SJSA1 (cell line): ENCODE data around the gene ZFYVE28. TPM values are rescaled to one million over a fixed set of nuclear protein-coding genes. Genes with fewer than 3 reads are reported as not detected.
"Not testable (repeated sequence)": the region's sequence is repeated elsewhere in the genome, so short reads cannot be mapped to it uniquely, and the experiment has no call there.

ENCODE experiments used
- DNase-seq, 2 experiments: peaks; one replicate each; pipeline ENCODE4 v3.0.0-alpha.2; 2015 to 2020; ENCODE audit warnings: low spot score in 2 of 2, low read depth in 1 of 2
- H3K27ac ChIP-seq: fragments of 250-450 bp; sonication (Bioruptor Pico); 2 replicates; pipeline ENCODE4 v1.5.1; 2020; ENCODE audit warnings: mild to moderate bottlenecking, moderate library complexity
- H3K27me3 ChIP-seq: fragments of 250-450 bp; sonication (Bioruptor Pico); replicated peaks from 2 replicates; pipeline ENCODE4 v1.5.1; 2020; ENCODE audit warnings: mild to moderate bottlenecking, moderate library complexity
- H3K36me3 ChIP-seq: fragments of 250-450 bp; sonication (Bioruptor Pico); 2 replicates; pipeline ENCODE4 v1.5.1; 2020; ENCODE audit warnings: mild to moderate bottlenecking
- H3K4me1 ChIP-seq: fragments of 250-450 bp; sonication (Bioruptor Pico); replicated peaks from 2 replicates; pipeline ENCODE4 v1.6.1; 2021; ENCODE audit warnings: mild to moderate bottlenecking
- H3K4me3 ChIP-seq: fragments of 250-450 bp; sonication (Bioruptor Pico); 2 replicates; pipeline ENCODE4 v1.5.1; 2020; ENCODE audit warnings: mild to moderate bottlenecking
- H3K9me3 ChIP-seq: fragments of 250-450 bp; sonication (Bioruptor Pico); replicated peaks from 2 replicates; pipeline ENCODE4 v1.5.1; 2020; ENCODE audit warnings: mild to moderate bottlenecking
- total RNA-seq: library from RNA; depleted of rRNA; stranded (reverse); fragments of >200 nt; shearing (Covaris generic); gene quantifications from 2 replicates; pipeline ENCODE4 v1.2.3, GENCODE V29; 2014

ZFYVE28 gene
- total RNA-seq, 1 experiment from 2014 or later, result 0.11 TPM

DNA sequence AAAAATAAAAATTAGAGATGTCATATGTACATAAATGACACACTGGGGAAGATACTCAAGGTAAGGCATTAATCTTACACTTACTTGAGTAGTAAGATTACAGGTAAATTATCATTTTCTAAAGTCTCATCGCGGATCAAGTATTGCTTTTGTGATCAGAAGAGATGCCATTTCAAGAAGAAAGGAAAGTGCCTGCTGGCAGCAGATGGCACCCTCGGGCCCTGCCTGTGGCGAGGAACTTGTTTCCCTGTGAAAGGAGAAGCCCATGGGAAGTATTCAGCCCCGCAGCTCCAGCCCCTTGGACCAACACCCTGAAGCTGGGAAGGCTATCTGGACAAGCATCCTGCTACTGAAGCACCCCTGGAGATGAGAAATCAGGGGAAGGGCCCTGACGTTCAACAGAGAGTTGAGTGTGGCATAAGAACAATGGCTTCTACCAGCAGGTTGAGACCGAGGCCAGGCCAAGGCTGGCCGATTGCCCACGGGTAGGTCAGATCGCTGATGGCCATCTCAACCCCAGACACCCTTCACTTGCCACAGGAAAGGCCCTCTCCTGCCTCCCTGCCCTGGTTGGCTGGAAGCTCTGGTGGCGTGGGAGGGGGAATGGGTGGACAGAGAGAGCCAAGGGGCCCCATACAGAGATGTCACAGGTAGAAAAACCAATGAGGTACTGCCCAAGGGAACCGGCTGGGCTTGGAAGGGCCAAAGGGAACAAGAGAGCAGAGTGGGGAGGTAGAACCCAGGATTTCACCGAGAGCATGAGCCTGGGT is 137.7 kb downstream of the ZFYVE28 start:
- DNase-seq, result no peak
- Histone ChIP-seq H3K36me3 (no peaks in the 10 kb centered on the region), H3K9me3 (no peaks in the 10 kb centered on the region)

DNA sequence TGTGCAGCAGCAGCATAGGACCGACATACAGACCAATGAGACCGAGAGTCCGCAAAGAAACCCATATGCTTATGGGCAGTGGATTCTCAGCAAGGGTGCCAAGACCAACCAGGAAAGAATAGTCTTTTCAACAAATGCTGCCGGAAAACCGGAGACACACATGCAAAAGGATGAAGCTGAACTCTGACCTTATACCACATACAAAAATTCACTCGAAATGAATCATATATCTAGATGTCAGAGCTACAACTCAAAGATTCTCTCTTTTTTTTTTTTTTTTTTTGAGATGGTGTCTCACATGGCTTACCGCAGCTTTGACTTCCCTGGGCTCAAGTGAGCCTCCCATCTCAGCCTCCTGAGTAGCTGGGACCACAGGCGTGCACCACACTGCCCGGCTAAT is 140.5 kb downstream of the ZFYVE28 start:
- Histone ChIP-seq H3K36me3 (no peaks in the 10 kb centered on the region), H3K27ac (no peak overlapping the region), H3K4me3 (no peak overlapping the region), H3K9me3 (no peaks in the 10 kb centered on the region), H3K27me3 (no peaks in the 10 kb centered on the region), H3K4me1 (no peaks in the 10 kb centered on the region)
- DNase-seq, result no peak

More for the DNA sequence above, 137.7 kb downstream of the ZFYVE28 start:
- H3K4me3 ChIP-seq, result no peak overlapping the region
- H3K4me1 ChIP-seq, result no peaks in the 10 kb centered on the region
- no peak overlapping the region for H3K27ac ChIP-seq
- no peaks in the 10 kb centered on the region for H3K27me3 ChIP-seq

GRCh38 chr4:2276581-2277325 is 141.7 kb downstream of the ZFYVE28 start:
- H3K27ac ChIP-seq, result no peak overlapping the region
- no peak overlapping the region for H3K4me3 ChIP-seq
- H3K36me3 ChIP-seq, result no peaks in the 10 kb centered on the region
- no peak for DNase-seq
- H3K27me3 ChIP-seq, result no peaks in the 10 kb centered on the region
- no peaks in the 10 kb centered on the region for H3K9me3 ChIP-seq
- H3K4me1 ChIP-seq, result no peaks in the 10 kb centered on the region

DNA sequence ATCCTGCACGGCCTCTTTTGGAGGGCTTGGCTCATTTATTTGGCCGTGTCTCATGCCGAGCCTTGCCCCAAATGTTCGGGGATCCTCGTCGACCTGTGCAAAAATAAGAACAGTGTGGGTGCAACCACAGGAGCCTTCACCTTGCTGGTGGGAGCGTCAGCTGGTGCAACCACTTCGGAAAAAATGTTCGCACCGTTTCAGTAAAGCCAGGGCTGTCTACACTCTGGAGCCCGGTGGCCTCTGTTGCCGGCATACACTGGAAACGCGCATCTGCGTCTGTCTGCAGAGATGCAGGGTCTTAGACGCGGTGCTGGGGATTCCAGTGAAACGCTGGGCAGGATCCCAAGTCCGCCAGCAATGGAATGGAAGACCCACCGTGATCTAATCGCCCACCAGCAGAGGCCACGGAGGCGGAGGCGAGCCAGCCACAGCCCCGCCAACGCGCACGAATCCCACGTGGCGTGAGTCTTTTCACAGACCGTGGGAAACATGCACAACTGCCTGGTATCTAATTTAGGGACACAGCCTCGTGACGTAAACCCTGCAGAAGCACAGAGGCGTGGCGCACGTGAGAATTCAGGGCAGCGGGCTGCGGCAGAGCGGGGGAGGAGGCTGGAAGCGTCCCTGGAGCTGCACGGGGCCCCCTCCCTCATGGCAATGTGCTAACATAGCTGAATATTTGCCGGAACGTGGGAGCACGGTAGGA is 142.7 kb downstream of the ZFYVE28 start:
- no peak overlapping the region for H3K27ac ChIP-seq
- no peaks in the 10 kb centered on the region for H3K4me1 ChIP-seq
- no peaks in the 10 kb centered on the region for H3K27me3 ChIP-seq
- no peaks in the 10 kb centered on the region for H3K36me3 ChIP-seq
- no peak for DNase-seq
- no peak overlapping the region for H3K4me3 ChIP-seq
- no peaks in the 10 kb centered on the region for H3K9me3 ChIP-seq

DNA sequence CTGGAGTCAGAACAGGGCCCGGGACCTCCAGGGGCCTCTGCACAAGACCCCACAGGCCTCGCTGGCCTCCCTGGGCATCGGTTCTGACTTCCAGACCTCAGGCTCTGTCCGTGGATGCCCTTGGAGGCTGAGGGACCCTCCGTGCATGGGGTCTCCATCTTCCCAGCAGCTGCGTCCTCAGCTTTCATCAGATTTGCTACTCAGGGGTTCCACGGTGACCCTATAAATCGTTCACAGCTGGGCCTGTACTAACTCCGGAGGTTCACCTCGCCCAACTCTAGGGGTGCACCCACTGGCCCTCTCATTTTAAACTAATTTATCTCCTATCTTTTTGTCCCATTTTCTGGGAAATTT is 143.4 kb downstream of the ZFYVE28 start:
- H3K27ac ChIP-seq, H3K27me3 ChIP-seq, H3K4me3 ChIP-seq, H3K9me3 ChIP-seq, DNase-seq, H3K4me1 ChIP-seq, H3K36me3 ChIP-seq: not testable (repeated sequence)

GRCh38 chr4:2274320-2275043 is 144.0 kb downstream of the ZFYVE28 start:
- no peaks in the 10 kb centered on the region for H3K27me3 ChIP-seq
- H3K4me1 ChIP-seq, result no peaks in the 10 kb centered on the region
- no peak overlapping the region for H3K4me3 ChIP-seq
- H3K9me3 ChIP-seq, result no peaks in the 10 kb centered on the region
- DNase-seq, result no peak
- no peak overlapping the region for H3K27ac ChIP-seq
- H3K36me3 ChIP-seq, result no peaks in the 10 kb centered on the region

DNA sequence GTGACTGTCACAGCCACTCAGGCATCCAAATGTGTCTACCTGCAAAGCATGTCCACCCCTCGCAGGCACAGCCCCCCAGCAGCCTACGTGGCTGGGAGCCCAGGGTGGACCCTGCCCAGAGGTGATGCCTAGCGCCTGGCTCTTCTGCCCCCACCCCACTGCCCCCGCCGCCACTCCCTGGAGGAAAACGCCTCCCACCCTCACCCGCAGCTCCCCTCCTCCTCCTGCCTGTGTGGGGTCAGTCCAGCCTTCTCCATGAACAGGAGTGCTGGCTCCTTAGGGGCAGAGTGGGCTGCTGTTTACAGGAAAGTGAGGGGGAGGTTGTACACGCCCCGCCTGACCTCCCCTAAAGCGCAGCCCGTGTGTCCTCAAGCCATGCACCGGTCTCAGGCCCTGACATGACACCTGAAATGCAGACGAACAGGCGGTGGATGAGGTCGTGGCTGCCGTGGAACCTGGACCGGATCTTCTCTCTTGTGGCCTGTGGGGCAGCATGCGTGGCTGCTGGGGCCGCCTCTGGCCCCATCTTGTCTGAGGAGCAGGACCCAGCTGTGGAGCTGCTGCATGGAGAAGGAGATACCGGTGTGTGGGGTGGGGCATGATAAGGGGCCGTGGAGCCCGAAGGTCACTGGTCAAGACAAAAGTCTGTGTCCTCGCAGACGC is 144.7 kb downstream of the ZFYVE28 start:
- H3K27ac ChIP-seq, result no peak overlapping the region
- no peak overlapping the region for H3K4me3 ChIP-seq
- DNase-seq, result no peak
- no peaks in the 10 kb centered on the region for H3K4me1 ChIP-seq
- H3K36me3 ChIP-seq, result no peaks in the 10 kb centered on the region
- no peaks in the 10 kb centered on the region for H3K27me3 ChIP-seq
- no peaks in the 10 kb centered on the region for H3K9me3 ChIP-seq

GRCh38 chr4:2273221-2273620 is 145.2 kb downstream of the ZFYVE28 start:
- no peak overlapping the region for H3K27ac ChIP-seq
- H3K36me3 ChIP-seq, result no peaks in the 10 kb centered on the region
- no peak for DNase-seq
- no peaks in the 10 kb centered on the region for H3K4me1 ChIP-seq
- H3K9me3 ChIP-seq, result no peaks in the 10 kb centered on the region
- no peaks in the 10 kb centered on the region for H3K27me3 ChIP-seq
- H3K4me3 ChIP-seq, result no peak overlapping the region

GRCh38 chr4:2272828-2273120 is 145.7 kb downstream of the ZFYVE28 start:
- Histone ChIP-seq H3K9me3 (no peaks in the 10 kb centered on the region), H3K36me3 (no peaks in the 10 kb centered on the region), H3K27ac (no peak overlapping the region), H3K4me1 (no peaks in the 10 kb centered on the region), H3K4me3 (no peak overlapping the region), H3K27me3 (no peaks in the 10 kb centered on the region)
- DNase-seq, result no peak

- Histone ChIP-seq H3K4me3 (no peak overlapping the region), H3K9me3 (no peaks in the 10 kb centered on the region), H3K36me3 (no peaks in the 10 kb centered on the region), H3K27ac (no peak overlapping the region), H3K4me1 (no peaks in the 10 kb centered on the region), H3K27me3 (no peaks in the 10 kb centered on the region)
- DNase-seq, result no peak
These were observed 146.2 kb downstream of the ZFYVE28 start for GRCh38 chr4:2272026-2272827.

GRCh38 chr4:2271279-2272025 is 147.0 kb downstream of the ZFYVE28 start:
- Histone ChIP-seq H3K4me3 (no peak overlapping the region), H3K4me1 (no peaks in the 10 kb centered on the region), H3K27me3 (no peaks in the 10 kb centered on the region), H3K27ac (no peak overlapping the region), H3K36me3 (no peaks in the 10 kb centered on the region), H3K9me3 (no peaks in the 10 kb centered on the region)
- no peak for DNase-seq

- no peak for DNase-seq
- Histone ChIP-seq H3K9me3 (no peaks in the 10 kb centered on the region), H3K4me3 (no peak overlapping the region), H3K27me3 (no peaks in the 10 kb centered on the region), H3K36me3 (no peaks in the 10 kb centered on the region), H3K4me1 (no peaks in the 10 kb centered on the region), H3K27ac (no peak overlapping the region)
These were observed 147.9 kb downstream of the ZFYVE28 start for GRCh38 chr4:2270341-2271165.
